HepG2 (cell line): Measurements from ENCODE around the gene GFER. TPM values are rescaled to one million over a fixed set of nuclear protein-coding genes. Genes with fewer than 3 reads are reported as not detected.

Source experiments
- BORCS8-MEF2B ChIP-seq: sonication (generic); formaldehyde crosslinking; IDR thresholded peaks from 2 replicates; pipeline ENCODE4 v1.8.0; 2022; ENCODE audit warnings: mild to moderate bottlenecking, missing genetic modification reagents
- CHCHD3 ChIP-seq: sonication (generic); formaldehyde crosslinking; IDR thresholded peaks from 2 replicates; pipeline ENCODE4 v1.8.0; 2022; ENCODE audit warnings: mild to moderate bottlenecking, missing genetic modification reagents, moderate library complexity
- CTCF ChIP-seq: sonication (generic); formaldehyde crosslinking; IDR thresholded peaks from 2 replicates; pipeline ENCODE4 v1.5.0; 2020; ENCODE audit warnings: mild to moderate bottlenecking, missing genetic modification reagents, moderate library complexity
- DNMT3B ChIP-seq: conservative IDR thresholded peaks from 2 replicates; pipeline ENCODE4 v1.6.1; 2016; ENCODE audit warnings: missing biosample characterization, control low read depth
- DRAP1 ChIP-seq: IDR thresholded peaks from 2 replicates; pipeline ENCODE4 v1.6.1; 2016; ENCODE audit warnings: missing genetic modification reagents, missing compliant biosample characterization
- MBD4 ChIP-seq: IDR thresholded peaks from 2 replicates; pipeline ENCODE4 v1.6.1; 2012; ENCODE audit warnings: low read length, inconsistent platforms, borderline replicate concordance
- SIN3B ChIP-seq: fragments of 150-350 bp; IDR thresholded peaks from 2 replicates; pipeline ENCODE4 v1.6.1; 2014; ENCODE audit warnings: low read length
- SP2 ChIP-seq: sonication (generic); formaldehyde crosslinking; IDR thresholded peaks from 2 replicates; pipeline ENCODE4 v1.5.1; 2020; ENCODE audit warnings: mild to moderate bottlenecking, missing genetic modification reagents
- SRSF9 ChIP-seq: fragments of 200-400 bp; formaldehyde crosslinking; IDR thresholded peaks from 2 replicates; pipeline ENCODE4 v1.6.1; 2018; ENCODE audit warnings: borderline replicate concordance, mild to moderate bottlenecking, low read depth, low read length; ENCODE audit not compliant: insufficient read depth, poor library complexity, severe bottlenecking
- TMF1 ChIP-seq: sonication (generic); formaldehyde crosslinking; IDR thresholded peaks from 2 replicates; pipeline ENCODE4 v1.8.1; 2022; ENCODE audit warnings: low read depth, missing genetic modification reagents
- UBTF ChIP-seq: sonication (generic); formaldehyde crosslinking; IDR thresholded peaks from 2 replicates; pipeline ENCODE4 v1.4.0; 2020; ENCODE audit warnings: mild to moderate bottlenecking, missing genetic modification reagents
- YEATS4 ChIP-seq: sonication (generic); formaldehyde crosslinking; IDR thresholded peaks from 2 replicates; pipeline ENCODE4 v1.4.0; 2020; ENCODE audit warnings: missing genetic modification reagents, borderline replicate concordance
- ZNF362 ChIP-seq: sonication (generic); formaldehyde crosslinking; IDR thresholded peaks from 2 replicates; pipeline ENCODE4 v1.4.0; 2020; ENCODE audit warnings: missing genetic modification reagents, mild to moderate bottlenecking, borderline replicate concordance
- polyA plus RNA-seq, 8 experiments: library from polyadenylated mRNA; depleted of rRNA in 3 of 8; stranded (reverse) in 7 of 8; unstranded in 1 of 8; fragments of >200 nt; fragmentation: Illumina TruSeq in 4 of 8; extraction: Trizol in 4 of 8; gene quantifications; 2 replicates each; pipeline versions ENCODE4 v1.2.1 to v1.2.3, GENCODE V29; 2011 to 2016; ENCODE audit warnings: low read depth in 4 of 8, missing spikeins in 1 of 8, mixed read lengths in 1 of 8; ENCODE audit not compliant: insufficient read depth in 1 of 8
- total RNA-seq, 5 experiments: library from RNA; depleted of rRNA; stranded (reverse); fragments of >200 nt; fragmentation: Illumina TruSeq; extraction: Trizol; gene quantifications; 2 replicates each; pipeline ENCODE4 v1.2.3, GENCODE V29; 2016; ENCODE audit warnings: low read depth in 1 of 5
- TF ChIP-seq, protein P1 (sequence below): sonication (generic); formaldehyde crosslinking; IDR thresholded peaks from one replicate; pipeline ENCODE4 v1.5.1; 2020; ENCODE audit warnings: mild to moderate bottlenecking, missing genetic modification reagents; ENCODE audit errors: not compliant biosample characterization

GFER gene
- total and polyA plus RNA-seq, 2 of the 13 experiments (the other 11 are each of a cell fraction or from before 2014, with no cell fraction given): 28.6 to 71.7 TPM

GRCh38 chr16:1971796-1972489 is 12.1 kb upstream of the GFER start, which contains the start of gene TBL3 (continued):
- peak; percentile 75 for TF ChIP-seq DRAP1 (CRISPR knock-in tag)
- peak; percentile 40; the same call in 1 of the 2 replicates for TF ChIP-seq BORCS8-MEF2B (CRISPR knock-in tag)
- TF ChIP-seq MBD4: no peak
- TF ChIP-seq ZNF362 (CRISPR knock-in tag): peak; percentile 40; the same call in 1 of the 2 replicates
- no peak for TF ChIP-seq SRSF9
- peak; percentile 87 for TF ChIP-seq SP2 (CRISPR knock-in tag)
- peak; percentile 89 for TF ChIP-seq UBTF
- TF ChIP-seq SIN3B: peak; percentile 92
- no peak for TF ChIP-seq CHCHD3 (CRISPR knock-in tag)
- TF ChIP-seq DNMT3B: peak; percentile 65
- 0 out of 2 replicates have a peak, but pooled peaks have one; percentile 49 for TF ChIP-seq TMF1 (CRISPR knock-in tag)
- TF ChIP-seq, protein P1, sequence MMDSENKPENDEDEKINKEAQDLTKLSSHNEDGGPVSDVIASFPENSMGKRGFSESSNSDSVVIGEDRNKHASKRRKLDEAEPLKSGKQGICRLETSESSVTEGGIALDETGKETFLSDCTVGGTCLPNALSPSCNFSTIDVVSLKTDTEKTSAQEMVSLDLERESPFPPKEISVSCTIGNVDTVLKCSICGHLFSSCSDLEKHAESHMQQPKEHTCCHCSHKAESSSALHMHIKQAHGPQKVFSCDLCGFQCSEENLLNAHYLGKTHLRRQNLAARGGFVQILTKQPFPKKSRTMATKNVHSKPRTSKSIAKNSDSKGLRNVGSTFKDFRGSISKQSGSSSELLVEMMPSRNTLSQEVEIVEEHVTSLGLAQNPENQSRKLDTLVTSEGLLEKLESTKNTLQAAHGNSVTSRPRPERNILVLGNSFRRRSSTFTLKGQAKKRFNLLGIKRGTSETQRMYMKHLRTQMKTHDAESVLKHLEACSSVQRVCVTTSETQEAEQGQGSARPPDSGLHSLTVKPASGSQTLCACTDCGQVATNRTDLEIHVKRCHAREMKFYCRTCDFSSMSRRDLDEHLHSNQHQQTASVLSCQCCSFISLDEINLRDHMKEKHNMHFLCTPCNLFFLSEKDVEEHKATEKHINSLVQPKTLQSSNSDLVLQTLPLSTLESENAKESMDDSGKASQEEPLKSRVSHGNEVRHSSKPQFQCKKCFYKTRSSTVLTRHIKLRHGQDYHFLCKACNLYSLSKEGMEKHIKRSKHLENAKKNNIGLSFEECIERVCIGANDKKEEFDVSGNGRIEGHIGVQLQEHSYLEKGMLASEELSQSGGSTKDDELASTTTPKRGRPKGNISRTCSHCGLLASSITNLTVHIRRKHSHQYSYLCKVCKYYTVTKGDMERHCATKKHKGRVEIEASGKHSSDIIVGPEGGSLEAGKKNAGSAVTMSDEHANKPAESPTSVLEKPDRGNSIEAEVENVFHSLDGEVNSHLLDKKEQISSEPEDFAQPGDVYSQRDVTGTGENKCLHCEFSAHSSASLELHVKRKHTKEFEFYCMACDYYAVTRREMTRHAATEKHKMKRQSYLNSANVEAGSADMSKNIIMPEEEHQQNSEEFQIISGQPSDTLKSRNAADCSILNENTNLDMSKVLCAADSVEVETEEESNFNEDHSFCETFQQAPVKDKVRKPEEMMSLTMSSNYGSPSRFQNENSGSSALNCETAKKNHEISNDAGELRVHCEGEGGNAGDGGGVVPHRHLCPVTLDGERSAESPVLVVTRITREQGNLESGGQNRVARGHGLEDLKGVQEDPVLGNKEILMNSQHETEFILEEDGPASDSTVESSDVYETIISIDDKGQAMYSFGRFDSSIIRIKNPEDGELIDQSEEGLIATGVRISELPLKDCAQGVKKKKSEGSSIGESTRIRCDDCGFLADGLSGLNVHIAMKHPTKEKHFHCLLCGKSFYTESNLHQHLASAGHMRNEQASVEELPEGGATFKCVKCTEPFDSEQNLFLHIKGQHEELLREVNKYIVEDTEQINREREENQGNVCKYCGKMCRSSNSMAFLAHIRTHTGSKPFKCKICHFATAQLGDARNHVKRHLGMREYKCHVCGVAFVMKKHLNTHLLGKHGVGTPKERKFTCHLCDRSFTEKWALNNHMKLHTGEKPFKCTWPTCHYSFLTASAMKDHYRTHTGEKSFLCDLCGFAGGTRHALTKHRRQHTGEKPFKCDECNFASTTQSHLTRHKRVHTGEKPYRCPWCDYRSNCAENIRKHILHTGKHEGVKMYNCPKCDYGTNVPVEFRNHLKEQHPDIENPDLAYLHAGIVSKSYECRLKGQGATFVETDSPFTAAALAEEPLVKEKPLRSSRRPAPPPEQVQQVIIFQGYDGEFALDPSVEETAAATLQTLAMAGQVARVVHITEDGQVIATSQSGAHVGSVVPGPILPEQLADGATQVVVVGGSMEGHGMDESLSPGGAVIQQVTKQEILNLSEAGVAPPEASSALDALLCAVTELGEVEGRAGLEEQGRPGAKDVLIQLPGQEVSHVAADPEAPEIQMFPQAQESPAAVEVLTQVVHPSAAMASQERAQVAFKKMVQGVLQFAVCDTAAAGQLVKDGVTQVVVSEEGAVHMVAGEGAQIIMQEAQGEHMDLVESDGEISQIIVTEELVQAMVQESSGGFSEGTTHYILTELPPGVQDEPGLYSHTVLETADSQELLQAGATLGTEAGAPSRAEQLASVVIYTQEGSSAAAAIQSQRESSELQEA (CRISPR knock-in tag): peak; percentile 39
- peak; percentile 45 for TF ChIP-seq CTCF (CRISPR knock-in tag)
- peak; percentile 89; the same call in 1 of the 2 replicates for TF ChIP-seq YEATS4 (CRISPR knock-in tag)
